GM12872 (cell line): ENCODE data around the gene PTRH2.

ENCODE experiments used
- TF ChIP-seq, protein P1 (sequence below): IDR thresholded peaks from 3 replicates; pipeline ENCODE4 v1.5.1; 2011; ENCODE audit warnings: low read depth, mild to moderate bottlenecking, low read length, moderate library complexity; ENCODE audit not compliant: insufficient read depth

Gene PTRH2

DNA sequence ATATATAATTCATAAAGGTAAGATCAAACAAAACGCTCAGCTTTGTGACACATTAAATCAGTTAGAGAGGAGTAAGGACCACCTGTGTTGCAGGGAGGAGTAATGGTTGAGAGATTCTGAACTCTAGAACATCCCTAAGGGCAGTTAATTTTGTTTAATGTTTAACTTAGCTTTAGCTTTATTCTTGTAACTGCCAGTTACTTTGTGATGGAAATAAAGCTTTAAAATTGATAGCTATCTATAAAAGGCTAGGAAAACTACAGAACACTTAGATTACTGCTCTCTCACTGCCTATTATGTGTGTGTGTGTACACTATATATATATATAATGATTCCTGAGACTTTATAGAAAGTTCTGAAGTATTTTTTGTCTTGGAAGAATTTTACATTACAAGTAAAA, 37.8 kb downstream of the PTRH2 start:
- TF ChIP-seq, protein P1, sequence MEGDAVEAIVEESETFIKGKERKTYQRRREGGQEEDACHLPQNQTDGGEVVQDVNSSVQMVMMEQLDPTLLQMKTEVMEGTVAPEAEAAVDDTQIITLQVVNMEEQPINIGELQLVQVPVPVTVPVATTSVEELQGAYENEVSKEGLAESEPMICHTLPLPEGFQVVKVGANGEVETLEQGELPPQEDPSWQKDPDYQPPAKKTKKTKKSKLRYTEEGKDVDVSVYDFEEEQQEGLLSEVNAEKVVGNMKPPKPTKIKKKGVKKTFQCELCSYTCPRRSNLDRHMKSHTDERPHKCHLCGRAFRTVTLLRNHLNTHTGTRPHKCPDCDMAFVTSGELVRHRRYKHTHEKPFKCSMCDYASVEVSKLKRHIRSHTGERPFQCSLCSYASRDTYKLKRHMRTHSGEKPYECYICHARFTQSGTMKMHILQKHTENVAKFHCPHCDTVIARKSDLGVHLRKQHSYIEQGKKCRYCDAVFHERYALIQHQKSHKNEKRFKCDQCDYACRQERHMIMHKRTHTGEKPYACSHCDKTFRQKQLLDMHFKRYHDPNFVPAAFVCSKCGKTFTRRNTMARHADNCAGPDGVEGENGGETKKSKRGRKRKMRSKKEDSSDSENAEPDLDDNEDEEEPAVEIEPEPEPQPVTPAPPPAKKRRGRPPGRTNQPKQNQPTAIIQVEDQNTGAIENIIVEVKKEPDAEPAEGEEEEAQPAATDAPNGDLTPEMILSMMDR: no peak

DNA sequence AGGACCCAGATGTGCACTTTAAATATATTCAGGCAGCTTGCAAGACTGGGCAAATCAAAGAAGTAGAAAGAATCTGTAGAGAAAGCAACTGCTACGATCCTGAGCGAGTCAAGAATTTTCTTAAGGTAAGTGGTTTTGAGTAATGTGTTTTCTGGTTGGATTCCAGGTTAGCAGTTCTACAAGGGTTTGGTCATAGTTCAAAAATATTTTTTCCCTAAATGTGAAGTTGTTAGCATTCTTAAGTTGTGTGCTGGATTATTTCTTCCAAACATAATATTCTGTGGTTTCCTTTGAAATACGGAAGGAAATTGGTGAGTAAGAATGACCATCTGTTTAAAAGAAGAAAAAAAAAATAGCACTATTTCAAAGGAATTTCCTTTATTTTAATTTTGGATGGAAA, 38.4 kb downstream of the PTRH2 start:
- TF ChIP-seq, protein P1: no peak

DNA sequence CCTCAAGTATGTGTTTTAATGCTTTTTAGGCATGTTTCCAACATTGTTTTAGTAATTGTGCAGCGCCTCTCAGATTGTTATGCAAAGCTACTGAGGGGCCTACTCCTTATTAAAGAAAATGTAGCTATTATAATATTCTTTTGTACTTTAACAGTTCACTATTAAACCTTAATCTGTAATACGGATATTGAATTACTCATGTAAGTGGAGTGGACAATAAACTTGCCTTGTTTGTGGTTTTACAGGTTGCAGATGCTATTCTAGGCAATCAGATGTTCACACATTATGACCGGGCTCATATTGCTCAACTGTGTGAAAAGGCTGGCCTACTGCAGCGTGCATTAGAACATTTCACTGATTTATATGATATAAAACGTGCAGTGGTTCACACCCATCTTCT, 41.0 kb downstream of the PTRH2 start:
- TF ChIP-seq, protein P1: no peak

DNA sequence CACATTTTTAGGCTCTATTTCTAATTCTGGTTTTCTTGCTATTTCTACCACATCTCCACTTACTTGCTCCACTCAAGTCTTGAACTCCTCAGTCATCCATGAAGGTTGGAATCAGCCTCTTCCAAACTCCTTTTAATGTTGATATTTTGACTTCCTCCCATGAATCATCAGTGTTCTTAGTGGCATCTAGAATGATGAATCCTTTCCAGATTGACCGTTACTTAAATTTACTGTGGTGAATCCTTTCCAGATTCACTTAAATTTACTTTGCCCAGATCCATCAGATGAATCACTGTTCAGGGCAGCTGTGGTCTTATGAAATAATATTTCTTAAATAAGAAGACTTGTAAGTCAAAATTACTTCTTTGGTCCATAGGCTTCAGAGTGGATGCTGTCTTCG, 55.1 kb downstream of the PTRH2 start:
- TF ChIP-seq, protein P1: no peak

- TF ChIP-seq, protein P1: no peak
These were observed 55.9 kb downstream of the PTRH2 start for GRCh38 chr17:59651346-59651745.

DNA sequence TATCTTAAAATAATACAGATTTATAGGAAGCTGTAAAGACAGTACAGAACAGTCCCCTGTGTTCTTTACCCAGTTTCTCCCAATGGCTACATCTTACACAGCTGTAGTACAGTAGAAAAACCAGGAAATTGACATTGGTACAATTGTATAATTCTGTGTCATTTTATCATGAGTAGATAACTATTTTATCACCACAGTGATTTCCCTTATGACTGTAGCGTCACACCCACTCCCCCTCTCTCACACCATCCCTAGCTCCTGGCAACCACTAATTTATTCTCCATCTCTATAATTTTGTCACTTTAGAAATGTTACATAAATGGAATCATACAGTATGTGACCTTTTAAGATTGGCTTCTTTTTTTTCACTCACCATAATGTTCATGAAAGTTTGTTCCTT, 56.6 kb downstream of the PTRH2 start:
- TF ChIP-seq, protein P1: no peak

DNA sequence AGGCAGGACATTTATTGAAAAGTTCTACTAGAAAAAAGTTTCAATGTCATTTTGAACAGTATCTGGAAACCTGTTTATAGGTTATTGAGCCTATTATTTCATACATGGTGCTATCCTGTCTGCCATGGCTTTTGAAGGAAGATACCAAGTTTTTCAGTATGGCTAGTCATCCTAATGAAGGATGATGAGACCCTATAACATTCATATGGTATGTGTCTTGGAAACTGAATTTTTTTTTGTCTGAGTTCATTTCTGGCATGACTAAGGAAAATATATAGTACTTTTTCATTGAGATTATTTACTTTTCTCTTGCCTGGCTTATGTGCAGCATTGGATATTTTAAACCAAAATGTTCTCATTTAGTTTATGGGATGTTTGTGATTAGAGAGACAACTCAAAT, 57.3 kb downstream of the PTRH2 start:
- TF ChIP-seq, protein P1: no peak
